ENCODE results near the gene FERMT2.
A peak's percentile ranks its signal among the peaks of the same experiment; 100 is the strongest.

GRCh38 chr14:52951681-52952554, 1.1 kb upstream of the FERMT2 start:
- no peak for TF ChIP-seq CTCF (IDR thresholded peaks at IDR 0.05; ENCODE audit: low read depth, low read length, poor library complexity, severe bottlenecking)
- TF ChIP-seq EZH2phosphoT487 (IDR thresholded peaks at IDR 0.05; ENCODE audit: borderline replicate concordance, low read length) = 0 out of 2 replicates have a peak, but pooled peaks have one; percentile 70
